Transverse colon (tissue), 4 donors: ENCODE measurements around the gene AKT3.

ENCODE experiments used
- CTCF ChIP-seq, 5 experiments: fragments of 200-600 bp in 3 of 5; fragments of 450-650 bp in 2 of 5; sonication (generic) in 3 of 5; IDR thresholded peaks; 1 replicate in 2 of 5; 2 replicates in 3 of 5; pipeline ENCODE4 v1.5.1; 2016 to 2017; ENCODE audit warnings: antibody characterized with exemption in 5 of 5, inconsistent platforms in 3 of 5, mild to moderate bottlenecking in 2 of 5, moderate library complexity in 1 of 5
- EP300 ChIP-seq: sonication (generic); formaldehyde crosslinking; IDR thresholded peaks from one replicate; pipeline ENCODE4 v1.6.1; 2017; ENCODE audit warnings: antibody characterized with exemption, low read depth
- POLR2A ChIP-seq: fragments of 450-650 bp; IDR thresholded peaks from one replicate; pipeline ENCODE4 v1.6.1; 2016; ENCODE audit warnings: antibody characterized with exemption, mild to moderate bottlenecking, moderate library complexity
- POLR2AphosphoS5 ChIP-seq, 3 donors: sonication (generic); formaldehyde crosslinking; IDR thresholded peaks; one replicate each; pipeline ENCODE4 v1.6.1; 2016; ENCODE audit warnings: antibody characterized with exemption in 3 of 3

DNA sequence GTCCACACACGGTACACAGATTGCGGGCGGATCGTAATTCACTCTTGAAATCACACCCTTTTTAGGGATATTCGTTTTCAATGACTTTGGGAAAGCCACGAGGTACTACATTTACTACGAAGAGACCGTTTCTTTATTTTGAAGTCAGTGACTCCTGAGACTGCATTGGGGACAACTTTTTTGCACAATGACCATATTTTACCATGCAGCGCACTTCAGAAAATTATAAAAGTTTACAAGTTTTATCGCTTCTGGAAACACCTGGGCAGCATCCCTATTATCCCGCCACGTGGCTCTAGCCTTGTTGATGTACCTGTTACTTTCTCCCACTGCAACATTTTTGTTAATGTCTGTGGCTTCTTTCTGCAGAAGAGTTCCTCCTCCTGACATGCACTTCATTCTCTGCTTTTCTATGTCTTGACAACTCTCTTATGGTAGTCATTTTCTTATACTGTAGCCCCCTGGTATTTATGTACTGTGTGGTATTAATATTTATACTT, 1.3 kb upstream of the AKT3 start:
- no peak for TF ChIP-seq POLR2A
- no peak for TF ChIP-seq CTCF (IDR thresholded peaks at IDR 0.05)
- TF ChIP-seq POLR2AphosphoS5 (IDR thresholded peaks at IDR 0.05), result no peak
- TF ChIP-seq EP300, result no peak
